GM21381 (cell line): ENCODE data around the gene NSUN3.
A peak's percentile ranks its signal among the peaks of the same experiment; 100 is the strongest.
"Not testable (repeated sequence)": the region's sequence is repeated elsewhere in the genome, so short reads cannot be mapped to it uniquely, and the experiment has no call there.

Experiments used
- ATAC-seq: cut with Tn5 transposase; IDR thresholded peaks from one replicate; pipeline ENCODE4 v1.9.1; 2021; ENCODE audit warnings: mild to moderate bottlenecking, moderate library complexity; ENCODE audit not compliant: unreplicated experiment

Gene NSUN3

GRCh38 chr3:94062513-94063404 is at the start of gene NSUN3, which contains the start of gene DHFR2:
TSS of gene NSUN3 (plus strand) at chr3:94063061. CDS start at chr3:94063127, 66 bp downstream.
TSS of gene DHFR2 (minus strand) at chr3:94062916. CDS start at chr3:94061511, 1,405 bp downstream.
- ATAC-seq: peak; percentile 91

GRCh38 chr3:94015025-94015424 is 47.8 kb upstream of the NSUN3 start:
- no peak for ATAC-seq

GRCh38 chr3:94019659-94020058 is 43.2 kb upstream of the NSUN3 start:
- ATAC-seq: no peak

DNA sequence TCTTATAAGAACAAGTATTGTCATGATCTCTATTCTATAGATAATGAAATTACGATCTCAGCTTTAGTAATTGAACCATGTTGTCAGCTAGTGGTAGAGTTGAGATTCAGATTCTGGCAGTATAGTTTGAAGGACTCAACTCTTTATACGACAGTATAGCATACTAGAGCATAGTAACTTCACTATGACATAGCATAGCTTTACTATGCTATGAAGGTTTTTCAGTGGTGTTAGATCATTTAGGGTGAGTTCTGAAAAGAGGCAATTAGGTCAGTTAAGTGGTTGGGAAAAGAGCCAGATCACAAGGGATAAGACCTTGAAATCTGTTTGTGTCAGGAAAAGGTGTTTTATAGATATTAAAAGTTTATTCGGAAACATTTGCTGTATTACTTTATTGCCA is 42.6 kb upstream of the NSUN3 start:
- no peak for ATAC-seq

GRCh38 chr3:94024385-94024784 is 38.5 kb upstream of the NSUN3 start:
- no peak for ATAC-seq

GRCh38 chr3:94026623-94027022 is 36.2 kb upstream of the NSUN3 start:
- ATAC-seq: no peak

DNA sequence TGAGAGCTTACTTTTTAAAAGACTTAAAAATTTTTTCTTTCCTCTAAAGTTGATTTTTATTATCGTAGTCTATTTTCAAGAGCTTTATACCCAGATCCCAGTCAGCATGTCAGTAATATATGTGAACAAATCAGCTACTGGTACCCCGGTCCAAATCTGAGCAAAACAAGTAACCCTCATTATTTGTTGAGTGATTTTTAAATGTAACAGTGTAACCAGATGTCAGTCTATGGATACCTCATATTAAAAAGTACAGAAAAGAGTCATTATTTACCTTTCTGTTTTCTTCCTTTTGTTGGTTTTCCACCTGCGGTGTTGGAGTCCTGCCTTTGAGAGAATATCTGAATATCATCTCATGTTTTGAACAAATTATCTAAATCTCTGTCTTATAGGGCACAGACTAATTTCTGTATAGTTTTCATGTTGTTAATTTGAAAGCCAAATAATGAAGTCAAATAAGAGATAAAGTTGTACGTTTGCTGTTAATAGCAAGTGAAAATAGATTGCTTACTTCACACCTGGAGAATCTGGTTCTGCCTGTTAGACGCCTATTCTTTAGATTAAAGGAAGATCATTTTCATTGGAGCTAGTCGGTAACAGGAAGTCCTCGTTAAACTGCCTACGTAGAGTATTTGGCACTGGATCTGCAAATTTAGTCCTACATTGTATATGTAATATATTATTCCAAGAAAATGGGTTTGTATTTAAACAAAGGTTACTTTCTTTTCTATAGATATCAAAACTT is 34.6 kb upstream of the NSUN3 start, which contains the start of gene STX19:
TSS of gene STX19 (minus strand) at position 505 of the 745 bp plus-strand sequence. CDS start 13,328 bp downstream, outside the sequence.
- ATAC-seq: no peak

GRCh38 chr3:94036909-94037507 is 25.9 kb upstream of the NSUN3 start:
- ATAC-seq: no peak

DNA sequence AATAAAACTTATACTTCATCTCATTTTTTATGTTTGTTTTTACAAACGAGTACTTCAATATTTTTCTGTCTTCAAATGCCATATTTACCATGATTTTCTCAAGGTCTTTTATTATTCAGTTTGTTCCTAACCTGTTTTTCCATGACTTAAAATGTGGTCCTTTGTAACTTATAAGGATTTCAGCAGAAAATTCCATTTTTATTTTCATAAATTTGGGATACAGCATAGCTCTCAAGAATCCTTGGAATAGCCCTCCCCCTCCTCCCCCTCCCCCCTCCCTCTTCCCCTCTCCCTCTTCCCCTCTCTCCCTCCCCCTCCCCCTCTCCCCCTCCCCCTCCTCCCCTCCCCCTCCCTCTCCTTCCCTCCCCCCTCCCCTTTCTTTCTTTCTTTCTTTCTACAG is 19.6 kb upstream of the NSUN3 start:
- ATAC-seq: no peak

- not testable (repeated sequence) for ATAC-seq
Measured at GRCh38 chr3:94044100-94044936, 18.5 kb upstream of the NSUN3 start.

DNA sequence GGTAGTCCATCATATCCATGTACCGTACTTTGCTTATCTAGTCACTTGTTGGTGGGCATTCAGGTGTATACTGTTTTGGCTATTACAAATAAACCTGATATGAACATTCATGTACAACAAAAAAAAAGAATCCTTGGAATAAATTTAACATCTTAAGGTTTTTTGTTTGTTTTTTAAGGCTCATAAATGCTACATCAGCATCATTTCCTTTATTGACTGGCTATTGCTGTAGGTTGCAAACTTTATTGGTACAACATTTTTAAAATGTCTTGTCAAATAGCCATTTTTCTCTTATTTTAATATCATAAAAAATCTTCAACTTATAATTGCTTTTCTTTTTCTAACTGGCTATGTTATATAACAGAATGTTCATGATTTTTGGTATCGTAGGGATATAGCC is 16.3 kb upstream of the NSUN3 start:
- no peak for ATAC-seq

GRCh38 chr3:94049267-94049666 is 13.6 kb upstream of the NSUN3 start:
- ATAC-seq: no peak

- no peak for ATAC-seq
Measured at GRCh38 chr3:94050546-94050945, 12.3 kb upstream of the NSUN3 start.

GRCh38 chr3:94061297-94061696 is 1.6 kb upstream of the NSUN3 start:
- no peak for ATAC-seq

DNA sequence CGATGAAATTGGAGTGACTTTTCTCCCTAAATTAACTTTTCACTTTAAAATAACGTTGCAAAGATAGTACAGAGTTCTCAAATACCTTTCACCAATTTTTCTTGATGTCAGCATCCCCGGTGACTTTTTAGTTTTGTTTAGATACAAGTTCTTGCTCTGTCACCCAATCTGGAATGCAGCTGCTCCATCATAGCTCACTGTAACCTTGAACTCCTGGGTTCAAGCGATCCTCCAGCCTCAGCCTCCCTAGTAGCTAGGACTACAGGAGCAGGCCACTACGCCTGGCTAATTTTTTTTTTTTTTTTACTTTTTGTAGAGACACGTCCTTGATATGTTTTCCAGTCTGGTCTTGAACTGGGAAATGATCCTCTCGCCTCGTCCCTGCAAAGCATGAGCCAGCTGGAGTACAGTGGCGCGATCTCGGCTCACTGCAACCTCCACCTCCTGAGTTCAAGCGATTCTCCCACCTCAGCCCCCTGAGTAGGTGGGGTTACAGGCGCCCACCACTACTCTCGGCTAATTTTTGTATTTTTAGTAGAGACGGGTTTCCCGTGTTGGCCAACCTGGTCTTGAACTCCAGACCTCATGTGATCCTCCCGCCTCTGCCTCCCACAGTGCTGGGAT is 747 bp downstream of the NSUN3 start:
- no peak for ATAC-seq

- ATAC-seq: no peak
Measured at GRCh38 chr3:94064243-94064860, 1.5 kb downstream of the NSUN3 start.

DNA sequence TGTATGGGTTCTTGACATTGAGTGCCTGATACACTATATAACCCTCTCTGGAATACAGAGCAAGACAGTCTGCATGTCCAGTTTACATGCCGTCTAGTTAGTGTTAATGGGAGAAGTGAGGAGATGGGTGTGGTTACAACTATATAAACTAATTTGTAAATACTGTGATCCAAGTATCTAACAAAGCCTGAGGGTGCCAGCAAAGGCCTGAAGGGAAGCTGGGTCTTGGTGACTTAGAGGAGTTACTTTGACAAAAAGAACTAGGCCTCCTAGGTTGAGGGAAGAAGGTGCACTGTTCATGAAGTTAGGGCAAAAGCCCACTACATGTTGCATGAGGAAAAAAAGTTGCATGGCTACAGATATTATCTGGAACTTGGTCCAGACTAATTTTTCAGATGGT is 2.3 kb downstream of the NSUN3 start:
- ATAC-seq: no peak

DNA sequence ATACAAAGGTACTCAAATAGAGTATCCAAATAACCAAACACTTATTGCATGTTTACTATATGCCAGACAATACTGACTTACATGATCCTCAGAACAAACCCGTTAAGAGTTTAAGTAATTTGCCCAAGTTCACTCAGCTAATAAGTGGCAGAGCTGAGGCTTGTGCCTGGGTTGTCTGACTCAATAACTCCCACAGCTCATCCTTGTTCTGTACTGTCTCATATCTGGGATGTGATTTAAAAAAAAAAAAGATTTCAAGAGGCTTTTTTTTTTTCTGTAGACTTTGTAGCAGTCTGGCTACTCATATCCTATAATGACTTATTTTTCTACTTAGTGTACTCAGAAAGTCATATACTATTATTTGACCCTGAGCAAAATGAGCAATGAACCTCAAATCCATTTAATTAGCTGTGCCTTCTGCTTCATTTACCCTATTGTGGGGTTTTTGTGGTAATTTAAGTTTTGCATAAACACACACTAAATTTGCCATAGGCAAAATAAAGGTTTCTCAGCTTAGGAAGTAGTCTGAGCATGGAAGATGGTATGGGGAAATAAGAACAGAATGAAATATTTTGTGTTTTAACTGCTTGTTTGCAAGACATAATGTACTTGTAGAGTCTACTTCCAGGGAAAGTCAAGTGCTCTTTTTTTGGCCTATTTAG is 3.1 kb downstream of the NSUN3 start:
- ATAC-seq: no peak
